GM19467 (cell line): ENCODE results near the gene CIPC.

Experiments used
- ATAC-seq: cut with Tn5 transposase; IDR thresholded peaks from one replicate; pipeline ENCODE4 v1.9.1; 2021; ENCODE audit warnings: mild to moderate bottlenecking, moderate library complexity; ENCODE audit not compliant: unreplicated experiment

Gene CIPC

GRCh38 chr14:77097700-77098528 is at the start of gene CIPC:
TSS of gene CIPC (plus strand) at chr14:77098258. CDS start at chr14:77105709, 7,451 bp downstream.
- ATAC-seq: peak; percentile 87

- ATAC-seq: no peak
Observed at GRCh38 chr14:77051116-77051515, 46.9 kb upstream of the CIPC start.

- ATAC-seq: no peak
Observed at GRCh38 chr14:77052281-77053044, 45.6 kb upstream of the CIPC start.

- ATAC-seq: peak; percentile 60
Observed at GRCh38 chr14:77053046-77053841, 44.8 kb upstream of the CIPC start.

GRCh38 chr14:77055306-77055705 is 42.8 kb upstream of the CIPC start:
- no peak for ATAC-seq

- no peak for ATAC-seq
Observed at GRCh38 chr14:77055981-77056380, 42.1 kb upstream of the CIPC start.

- no peak for ATAC-seq
Observed at GRCh38 chr14:77058117-77058516, 39.9 kb upstream of the CIPC start.

GRCh38 chr14:77058785-77059184 is 39.3 kb upstream of the CIPC start:
- ATAC-seq: no peak

- ATAC-seq: no peak
Observed at GRCh38 chr14:77059276-77059915, 38.7 kb upstream of the CIPC start.

- ATAC-seq: no peak
Observed at GRCh38 chr14:77061630-77062257, 36.3 kb upstream of the CIPC start.

GRCh38 chr14:77062261-77062660 is 35.8 kb upstream of the CIPC start:
- ATAC-seq: no peak

GRCh38 chr14:77063571-77064171 is 34.4 kb upstream of the CIPC start:
- ATAC-seq: no peak

- ATAC-seq: no peak
Observed at GRCh38 chr14:77064521-77065178, 33.4 kb upstream of the CIPC start.

- ATAC-seq: no peak
Observed at GRCh38 chr14:77065851-77066577, 32.0 kb upstream of the CIPC start.

- ATAC-seq: no peak
Observed at GRCh38 chr14:77066578-77067172, 31.4 kb upstream of the CIPC start.

GRCh38 chr14:77067632-77068516 is 30.2 kb upstream of the CIPC start:
- peak; percentile 46 for ATAC-seq

GRCh38 chr14:77068517-77069200 is 29.4 kb upstream of the CIPC start:
- ATAC-seq: no peak
